ENCODE data around the gene NRDC.
"Not testable (repeated sequence)": the region's sequence is repeated elsewhere in the genome, so short reads cannot be mapped to it uniquely, and the experiment has no call there.

The NRDC gene

GRCh38 chr1:51840743-51841461 is 37.6 kb downstream of the NRDC start:
- DNase-seq (ENCODE audit: low read depth): no peak

- no peak for DNase-seq (ENCODE audit: low read depth)
Observed at GRCh38 chr1:51840182-51840581, 38.3 kb downstream of the NRDC start.

GRCh38 chr1:51839094-51839493 is 39.4 kb downstream of the NRDC start:
- DNase-seq (ENCODE audit: low read depth): no peak

GRCh38 chr1:51837243-51837642 is 41.3 kb downstream of the NRDC start:
- no peak for DNase-seq (ENCODE audit: low read depth)

GRCh38 chr1:51833700-51834099 is 44.8 kb downstream of the NRDC start:
- DNase-seq (ENCODE audit: low read depth): no peak

GRCh38 chr1:51829058-51829457 is 49.5 kb downstream of the NRDC start:
- DNase-seq (ENCODE audit: low read depth): no peak

GRCh38 chr1:51819810-51820209 is 58.7 kb downstream of the NRDC start:
- DNase-seq (ENCODE audit: low read depth): no peak

GRCh38 chr1:51819021-51819420 is 59.5 kb downstream of the NRDC start:
- DNase-seq (ENCODE audit: low read depth): not testable (repeated sequence)

GRCh38 chr1:51818487-51818886 is 60.0 kb downstream of the NRDC start:
- no peak for DNase-seq (ENCODE audit: low read depth)

- DNase-seq (ENCODE audit: low read depth): no peak
Observed at GRCh38 chr1:51814513-51814912, 64.0 kb downstream of the NRDC start.

- no peak for DNase-seq (ENCODE audit: low read depth)
Observed at GRCh38 chr1:51799372-51799771, 79.2 kb downstream of the NRDC start.

- no peak for DNase-seq (ENCODE audit: low read depth)
Observed at GRCh38 chr1:51794868-51795267, 83.7 kb downstream of the NRDC start.

GRCh38 chr1:51794260-51794659 is 84.3 kb downstream of the NRDC start:
- no peak for DNase-seq (ENCODE audit: low read depth)

GRCh38 chr1:51792864-51793263 is 85.7 kb downstream of the NRDC start:
- DNase-seq (ENCODE audit: low read depth): no peak

GRCh38 chr1:51791888-51792287 is 86.6 kb downstream of the NRDC start:
- no peak for DNase-seq (ENCODE audit: low read depth)

- no peak for DNase-seq (ENCODE audit: low read depth)
Observed at GRCh38 chr1:51790385-51790784, 88.1 kb downstream of the NRDC start.

- no peak for DNase-seq (ENCODE audit: low read depth)
Observed at GRCh38 chr1:51789342-51789741, 89.2 kb downstream of the NRDC start.

- no peak for DNase-seq (ENCODE audit: low read depth)
Observed at GRCh38 chr1:51788938-51789337, 89.6 kb downstream of the NRDC start.

GRCh38 chr1:51784997-51785421 is 93.5 kb downstream of the NRDC start:
- no peak for DNase-seq (ENCODE audit: low read depth)

- no peak for DNase-seq (ENCODE audit: low read depth)
Observed at GRCh38 chr1:51780927-51781326, 97.6 kb downstream of the NRDC start.

GRCh38 chr1:51776408-51776807 is 102.1 kb downstream of the NRDC start:
- no peak for DNase-seq (ENCODE audit: low read depth)

GRCh38 chr1:51768971-51769588 is 109.4 kb downstream of the NRDC start:
- no peak for DNase-seq (ENCODE audit: low read depth)

- DNase-seq (ENCODE audit: low read depth): no peak
Observed at GRCh38 chr1:51761351-51761750, 117.2 kb downstream of the NRDC start.

- no peak for DNase-seq (ENCODE audit: low read depth)
Observed at GRCh38 chr1:51760872-51761271, 117.7 kb downstream of the NRDC start.

Data from stimulated activated CD8-positive, alpha-beta memory T cell treated with anti-CD3 and anti-CD28 coated beads, Interleukin-4, amount 100 ng/mL, for 24 hours (primary cell).